WTC11 (cell line): ENCODE results near the gene GTSE1. TPM values are rescaled to one million over a fixed set of nuclear protein-coding genes. Genes with fewer than 3 reads are reported as not detected.

ENCODE experiments used
- ELF4 ChIP-seq: sonication (generic); formaldehyde crosslinking; IDR thresholded peaks from 2 replicates; pipeline ENCODE4 v1.8.1; 2022; ENCODE audit warnings: low read depth, mild to moderate bottlenecking, moderate library complexity, missing genetic modification reagents
- EMX1 ChIP-seq: fragments of 250-450 bp; sonication (Bioruptor Pico); IDR thresholded peaks from 2 replicates; pipeline ENCODE4 v1.8.0; 2021; ENCODE audit warnings: mild to moderate bottlenecking
- ERG ChIP-seq: fragments of 250-450 bp; sonication (Bioruptor Pico); IDR thresholded peaks from 2 replicates; pipeline ENCODE4 v1.8.0; 2021; ENCODE audit warnings: mild to moderate bottlenecking
- ETV6 ChIP-seq: sonication (generic); formaldehyde crosslinking; IDR thresholded peaks from 2 replicates; pipeline ENCODE4 v1.8.1; 2022; ENCODE audit warnings: mild to moderate bottlenecking, missing genetic modification reagents
- HMGXB4 ChIP-seq: sonication (generic); formaldehyde crosslinking; IDR thresholded peaks from 2 replicates; pipeline ENCODE4 v1.8.1; 2023; ENCODE audit warnings: mild to moderate bottlenecking, moderate library complexity, missing genetic modification reagents
- JUN ChIP-seq: sonication (generic); formaldehyde crosslinking; IDR thresholded peaks from 2 replicates; pipeline ENCODE4 v1.8.0; 2023; ENCODE audit warnings: mild to moderate bottlenecking, missing genetic modification reagents
- NR3C1 ChIP-seq: sonication (generic); formaldehyde crosslinking; conservative IDR thresholded peaks from 2 replicates; pipeline ENCODE4 v1.8.1; 2023; ENCODE audit warnings: low read depth, mild to moderate bottlenecking, missing genetic modification reagents
- SP1 ChIP-seq: sonication (generic); formaldehyde crosslinking; conservative IDR thresholded peaks from 2 replicates; pipeline ENCODE4 v1.8.1; 2022; ENCODE audit warnings: missing genetic modification reagents
- TCF7 ChIP-seq: sonication (generic); formaldehyde crosslinking; IDR thresholded peaks from 2 replicates; pipeline ENCODE4 v1.8.0; 2022; ENCODE audit warnings: mild to moderate bottlenecking, low read depth, missing genetic modification reagents, moderate library complexity
- TEAD4 ChIP-seq: sonication (generic); formaldehyde crosslinking; IDR thresholded peaks from 2 replicates; pipeline ENCODE4 v1.8.0; 2022; ENCODE audit warnings: mild to moderate bottlenecking, missing genetic modification reagents
- TP53 ChIP-seq: sonication (generic); formaldehyde crosslinking; IDR thresholded peaks from 2 replicates; pipeline ENCODE4 v1.8.1; 2023; ENCODE audit warnings: mild to moderate bottlenecking, missing genetic modification reagents
- USF1 ChIP-seq: sonication (generic); formaldehyde crosslinking; IDR thresholded peaks from 2 replicates; pipeline ENCODE4 v1.8.0; 2022; ENCODE audit warnings: mild to moderate bottlenecking, missing genetic modification reagents
- ZNF138 ChIP-seq: sonication (generic); formaldehyde crosslinking; conservative IDR thresholded peaks from 2 replicates; pipeline ENCODE4 v1.8.1; 2022; ENCODE audit warnings: mild to moderate bottlenecking, moderate library complexity, missing genetic modification reagents
- ZNF219 ChIP-seq: sonication (generic); formaldehyde crosslinking; IDR thresholded peaks from 2 replicates; pipeline ENCODE4 v1.8.0; 2023; ENCODE audit warnings: missing genetic modification reagents, mild to moderate bottlenecking, borderline replicate concordance
- ZNF263 ChIP-seq: sonication (generic); formaldehyde crosslinking; IDR thresholded peaks from 2 replicates; pipeline ENCODE4 v1.8.1; 2022; ENCODE audit warnings: low read depth, mild to moderate bottlenecking, moderate library complexity, missing genetic modification reagents
- ZNF423 ChIP-seq: fragments of 250-450 bp; sonication (Bioruptor Pico); IDR thresholded peaks from 2 replicates; pipeline ENCODE4 v2.1.2; 2022; ENCODE audit warnings: mild to moderate bottlenecking, moderate library complexity
- ZSCAN18 ChIP-seq: fragments of 250-450 bp; sonication (Bioruptor Pico); IDR thresholded peaks from 2 replicates; pipeline ENCODE4 v2.1.2; 2022; ENCODE audit warnings: mild to moderate bottlenecking, moderate library complexity
- total RNA-seq: library from RNA; stranded (reverse); gene quantifications from 3 replicates; pipeline ENCODE4 v1.2.3, GENCODE V29; 2021
- TF ChIP-seq, protein P1 (sequence below): sonication (generic); formaldehyde crosslinking; IDR thresholded peaks from 2 replicates; pipeline ENCODE4 v1.8.0; 2022; ENCODE audit warnings: mild to moderate bottlenecking, missing genetic modification reagents
- TF ChIP-seq, protein P2 (sequence below): sonication (generic); formaldehyde crosslinking; IDR thresholded peaks from 2 replicates; pipeline ENCODE4 v1.8.1; 2022; ENCODE audit warnings: low read depth, mild to moderate bottlenecking, moderate library complexity, missing genetic modification reagents, borderline replicate concordance
- TF ChIP-seq, protein P3 (sequence below): sonication (generic); formaldehyde crosslinking; IDR thresholded peaks from 2 replicates; pipeline ENCODE4 v1.8.1; 2023; ENCODE audit warnings: mild to moderate bottlenecking, missing genetic modification reagents
- TF ChIP-seq, protein P4 (sequence below): sonication (generic); formaldehyde crosslinking; IDR thresholded peaks from 2 replicates; pipeline ENCODE4 v1.8.0; 2023; ENCODE audit warnings: mild to moderate bottlenecking, missing genetic modification reagents
- TF ChIP-seq, protein P5 (sequence below): fragments of 200-600 bp; IDR thresholded peaks from 2 replicates; pipeline ENCODE4 v1.8.0; 2022; ENCODE audit warnings: antibody characterized with exemption

Gene GTSE1
- total RNA-seq, 1 experiment from 2014 or later: 56.1 TPM

GRCh38 chr22:46250035-46250782, 46.5 kb upstream of the GTSE1 start, which contains the start of gene CDPF1 (continued):
- TF ChIP-seq, protein P1, sequence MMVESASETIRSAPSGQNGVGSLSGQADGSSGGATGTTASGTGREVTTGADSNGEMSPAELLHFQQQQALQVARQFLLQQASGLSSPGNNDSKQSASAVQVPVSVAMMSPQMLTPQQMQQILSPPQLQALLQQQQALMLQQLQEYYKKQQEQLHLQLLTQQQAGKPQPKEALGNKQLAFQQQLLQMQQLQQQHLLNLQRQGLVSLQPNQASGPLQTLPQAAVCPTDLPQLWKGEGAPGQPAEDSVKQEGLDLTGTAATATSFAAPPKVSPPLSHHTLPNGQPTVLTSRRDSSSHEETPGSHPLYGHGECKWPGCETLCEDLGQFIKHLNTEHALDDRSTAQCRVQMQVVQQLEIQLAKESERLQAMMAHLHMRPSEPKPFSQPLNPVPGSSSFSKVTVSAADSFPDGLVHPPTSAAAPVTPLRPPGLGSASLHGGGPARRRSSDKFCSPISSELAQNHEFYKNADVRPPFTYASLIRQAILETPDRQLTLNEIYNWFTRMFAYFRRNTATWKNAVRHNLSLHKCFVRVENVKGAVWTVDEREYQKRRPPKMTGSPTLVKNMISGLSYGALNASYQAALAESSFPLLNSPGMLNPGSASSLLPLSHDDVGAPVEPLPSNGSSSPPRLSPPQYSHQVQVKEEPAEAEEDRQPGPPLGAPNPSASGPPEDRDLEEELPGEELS (CRISPR knock-in tag): peak; percentile 92
- TF ChIP-seq JUN (CRISPR knock-in tag) (peak; percentile 95), TEAD4 (CRISPR knock-in tag) (peak; percentile 80; the same call in 1 of the 2 replicates), TCF7 (CRISPR knock-in tag) (0 out of 2 replicates have a peak, but pooled peaks have one; percentile 89), ETV6 (CRISPR knock-in tag) (peak; percentile 96), ELF4 (CRISPR knock-in tag) (peak; percentile 97), ZNF263 (0 out of 2 replicates have a peak, but pooled peaks have one; percentile 70), TP53 (CRISPR knock-in tag) (peak; percentile 95), HMGXB4 (peak; percentile 68), ERG (CRISPR knock-in tag) (no peak), ZNF219 (CRISPR knock-in tag) (peak; percentile 95), USF1 (CRISPR knock-in tag) (peak; percentile 78), EMX1 (CRISPR knock-in tag) (no peak), NR3C1 (CRISPR knock-in tag) (no peak; the same call in 1 of the 2 replicates), ZNF138 (peak; percentile 82; the same call in 1 of the 2 replicates), ZNF423 (CRISPR knock-in tag) (no peak), SP1 (peak; percentile 93), ZSCAN18 (CRISPR knock-in tag) (no peak)
- TF ChIP-seq, protein P2, sequence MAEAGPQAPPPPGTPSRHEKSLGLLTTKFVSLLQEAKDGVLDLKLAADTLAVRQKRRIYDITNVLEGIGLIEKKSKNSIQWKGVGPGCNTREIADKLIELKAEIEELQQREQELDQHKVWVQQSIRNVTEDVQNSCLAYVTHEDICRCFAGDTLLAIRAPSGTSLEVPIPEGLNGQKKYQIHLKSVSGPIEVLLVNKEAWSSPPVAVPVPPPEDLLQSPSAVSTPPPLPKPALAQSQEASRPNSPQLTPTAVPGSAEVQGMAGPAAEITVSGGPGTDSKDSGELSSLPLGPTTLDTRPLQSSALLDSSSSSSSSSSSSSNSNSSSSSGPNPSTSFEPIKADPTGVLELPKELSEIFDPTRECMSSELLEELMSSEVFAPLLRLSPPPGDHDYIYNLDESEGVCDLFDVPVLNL (CRISPR knock-in tag): peak; percentile 92; the same call in 1 of the 2 replicates
- TF ChIP-seq, protein P3, sequence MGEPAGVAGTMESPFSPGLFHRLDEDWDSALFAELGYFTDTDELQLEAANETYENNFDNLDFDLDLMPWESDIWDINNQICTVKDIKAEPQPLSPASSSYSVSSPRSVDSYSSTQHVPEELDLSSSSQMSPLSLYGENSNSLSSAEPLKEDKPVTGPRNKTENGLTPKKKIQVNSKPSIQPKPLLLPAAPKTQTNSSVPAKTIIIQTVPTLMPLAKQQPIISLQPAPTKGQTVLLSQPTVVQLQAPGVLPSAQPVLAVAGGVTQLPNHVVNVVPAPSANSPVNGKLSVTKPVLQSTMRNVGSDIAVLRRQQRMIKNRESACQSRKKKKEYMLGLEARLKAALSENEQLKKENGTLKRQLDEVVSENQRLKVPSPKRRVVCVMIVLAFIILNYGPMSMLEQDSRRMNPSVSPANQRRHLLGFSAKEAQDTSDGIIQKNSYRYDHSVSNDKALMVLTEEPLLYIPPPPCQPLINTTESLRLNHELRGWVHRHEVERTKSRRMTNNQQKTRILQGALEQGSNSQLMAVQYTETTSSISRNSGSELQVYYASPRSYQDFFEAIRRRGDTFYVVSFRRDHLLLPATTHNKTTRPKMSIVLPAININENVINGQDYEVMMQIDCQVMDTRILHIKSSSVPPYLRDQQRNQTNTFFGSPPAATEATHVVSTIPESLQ (CRISPR knock-in tag): no peak
- TF ChIP-seq, protein P4, sequence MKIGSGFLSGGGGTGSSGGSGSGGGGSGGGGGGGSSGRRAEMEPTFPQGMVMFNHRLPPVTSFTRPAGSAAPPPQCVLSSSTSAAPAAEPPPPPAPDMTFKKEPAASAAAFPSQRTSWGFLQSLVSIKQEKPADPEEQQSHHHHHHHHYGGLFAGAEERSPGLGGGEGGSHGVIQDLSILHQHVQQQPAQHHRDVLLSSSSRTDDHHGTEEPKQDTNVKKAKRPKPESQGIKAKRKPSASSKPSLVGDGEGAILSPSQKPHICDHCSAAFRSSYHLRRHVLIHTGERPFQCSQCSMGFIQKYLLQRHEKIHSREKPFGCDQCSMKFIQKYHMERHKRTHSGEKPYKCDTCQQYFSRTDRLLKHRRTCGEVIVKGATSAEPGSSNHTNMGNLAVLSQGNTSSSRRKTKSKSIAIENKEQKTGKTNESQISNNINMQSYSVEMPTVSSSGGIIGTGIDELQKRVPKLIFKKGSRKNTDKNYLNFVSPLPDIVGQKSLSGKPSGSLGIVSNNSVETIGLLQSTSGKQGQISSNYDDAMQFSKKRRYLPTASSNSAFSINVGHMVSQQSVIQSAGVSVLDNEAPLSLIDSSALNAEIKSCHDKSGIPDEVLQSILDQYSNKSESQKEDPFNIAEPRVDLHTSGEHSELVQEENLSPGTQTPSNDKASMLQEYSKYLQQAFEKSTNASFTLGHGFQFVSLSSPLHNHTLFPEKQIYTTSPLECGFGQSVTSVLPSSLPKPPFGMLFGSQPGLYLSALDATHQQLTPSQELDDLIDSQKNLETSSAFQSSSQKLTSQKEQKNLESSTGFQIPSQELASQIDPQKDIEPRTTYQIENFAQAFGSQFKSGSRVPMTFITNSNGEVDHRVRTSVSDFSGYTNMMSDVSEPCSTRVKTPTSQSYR: 0 out of 2 replicates have a peak, but pooled peaks have one; percentile 57
- TF ChIP-seq, protein P5, sequence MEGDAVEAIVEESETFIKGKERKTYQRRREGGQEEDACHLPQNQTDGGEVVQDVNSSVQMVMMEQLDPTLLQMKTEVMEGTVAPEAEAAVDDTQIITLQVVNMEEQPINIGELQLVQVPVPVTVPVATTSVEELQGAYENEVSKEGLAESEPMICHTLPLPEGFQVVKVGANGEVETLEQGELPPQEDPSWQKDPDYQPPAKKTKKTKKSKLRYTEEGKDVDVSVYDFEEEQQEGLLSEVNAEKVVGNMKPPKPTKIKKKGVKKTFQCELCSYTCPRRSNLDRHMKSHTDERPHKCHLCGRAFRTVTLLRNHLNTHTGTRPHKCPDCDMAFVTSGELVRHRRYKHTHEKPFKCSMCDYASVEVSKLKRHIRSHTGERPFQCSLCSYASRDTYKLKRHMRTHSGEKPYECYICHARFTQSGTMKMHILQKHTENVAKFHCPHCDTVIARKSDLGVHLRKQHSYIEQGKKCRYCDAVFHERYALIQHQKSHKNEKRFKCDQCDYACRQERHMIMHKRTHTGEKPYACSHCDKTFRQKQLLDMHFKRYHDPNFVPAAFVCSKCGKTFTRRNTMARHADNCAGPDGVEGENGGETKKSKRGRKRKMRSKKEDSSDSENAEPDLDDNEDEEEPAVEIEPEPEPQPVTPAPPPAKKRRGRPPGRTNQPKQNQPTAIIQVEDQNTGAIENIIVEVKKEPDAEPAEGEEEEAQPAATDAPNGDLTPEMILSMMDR: no peak
